ENCODE data around the gene MRPS17. TPM values are rescaled to one million over a fixed set of nuclear protein-coding genes. Genes with fewer than 3 reads are reported as not detected.

Gene MRPS17
- total RNA-seq (2022; extraction: Qiagen RNA extraction; ENCODE audit: low read depth): 23.6 to 32.1 TPM (median 27.6 TPM) in 5 replicates

DNA sequence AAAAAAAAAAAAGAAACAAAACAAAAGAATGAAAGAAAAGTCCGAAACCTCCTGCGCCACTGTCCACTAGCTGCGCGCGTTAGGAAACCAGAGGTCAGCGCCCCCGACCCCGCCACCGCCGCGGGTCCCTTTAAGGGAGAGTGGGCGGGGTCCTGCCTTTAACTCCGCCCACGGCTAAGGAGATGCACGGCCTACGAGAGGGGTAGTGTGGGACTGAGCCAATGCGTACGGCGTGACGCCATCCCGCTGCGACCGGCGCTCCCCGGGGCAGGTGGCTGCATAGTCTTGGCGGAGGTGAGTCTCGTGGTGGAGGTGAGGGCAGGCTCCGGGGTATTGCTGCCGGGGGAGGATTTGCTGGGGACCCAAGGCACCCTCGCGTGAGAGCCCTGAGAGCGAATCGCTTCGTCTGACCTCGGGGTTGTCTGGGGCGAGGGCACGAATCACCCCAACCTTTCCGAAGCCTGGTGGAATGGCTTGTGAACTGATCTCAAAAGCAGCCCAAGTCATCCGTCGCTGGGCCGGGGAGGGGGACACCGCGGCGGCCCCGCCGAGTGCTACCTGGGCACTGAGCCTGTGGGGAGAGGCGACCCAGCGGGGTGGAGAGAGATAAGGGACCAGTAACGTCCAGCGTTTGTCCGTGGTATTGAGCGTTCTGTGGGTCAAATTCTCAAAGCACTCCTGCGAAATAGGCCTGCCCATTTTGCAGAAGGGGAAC, at the start of gene MRPS17:
MRPS17 (plus strand) TSS at position 241 of the 715 bp plus-strand sequence. CDS start 1,319 bp downstream, outside the sequence.

DNA sequence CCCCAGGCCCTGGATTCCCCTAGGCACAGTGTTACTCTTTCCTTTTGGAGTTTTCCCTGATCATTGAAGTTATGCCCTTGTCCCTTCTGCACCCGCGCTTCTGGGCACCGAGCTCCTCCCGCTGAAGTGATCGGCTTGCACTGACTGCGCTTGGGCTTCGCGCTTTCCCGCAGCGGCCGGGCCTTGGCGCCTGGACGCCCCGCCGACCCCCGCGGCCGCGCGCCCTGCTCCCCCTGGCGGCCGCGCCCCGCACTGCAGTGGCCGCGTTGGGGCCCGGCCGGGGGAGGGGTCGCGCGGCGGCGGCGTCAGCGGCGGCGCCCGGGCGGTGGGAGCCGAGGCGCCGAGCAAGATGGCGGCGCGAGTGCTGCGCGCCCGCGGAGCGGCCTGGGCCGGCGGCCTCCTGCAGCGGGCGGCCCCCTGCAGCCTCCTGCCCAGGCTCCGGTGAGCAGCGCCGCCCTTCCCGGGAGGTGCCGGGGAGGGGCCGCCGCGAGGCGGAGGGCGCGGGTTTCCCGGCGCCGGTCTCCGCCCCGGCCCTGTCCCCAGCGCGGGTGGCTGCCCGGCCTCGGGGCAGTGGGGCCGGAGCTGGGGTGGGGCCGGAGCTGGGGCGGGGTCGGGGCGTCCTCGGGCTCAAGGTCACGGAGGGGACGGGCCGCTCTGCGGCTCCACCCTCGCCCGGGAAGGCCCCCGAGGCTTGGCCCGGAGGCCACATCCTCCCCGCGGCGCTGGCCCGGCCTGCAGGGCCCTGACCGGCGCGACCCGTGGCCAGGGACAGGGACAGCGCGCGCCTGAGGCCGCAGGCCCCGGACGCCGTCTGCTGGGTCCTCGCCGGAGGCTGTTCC, 12.8 kb downstream of the MRPS17 start, which contains the start of gene NIPSNAP2:
NIPSNAP2 (plus strand) TSS at position 325 of the 839 bp plus-strand sequence; CDS start at position 350, 25 bp downstream.

Other genes with a start within 250 kb of the MRPS17 start
- gene SEPTIN14, start 89.1 kb upstream of the MRPS17 start, total RNA-seq (2022; extraction: Qiagen RNA extraction; ENCODE audit: low read depth): not detected in 5 replicates
- 0.35 to 1.2 TPM (median 0.70 TPM) in 5 replicates for gene ZNF713, start 64.4 kb upstream of the MRPS17 start, total RNA-seq (2022; extraction: Qiagen RNA extraction; ENCODE audit: low read depth)
- gene NIPSNAP2, start 12.7 kb downstream of the MRPS17 start, total RNA-seq (2022; extraction: Qiagen RNA extraction; ENCODE audit: low read depth): 42.6 to 57.4 TPM (median 47.9 TPM) in 5 replicates
- gene PSPH, start 99.6 kb downstream of the MRPS17 start, total RNA-seq (2022; extraction: Qiagen RNA extraction; ENCODE audit: low read depth): 26.1 to 33.1 TPM (median 28.6 TPM) in 5 replicates
- 281 to 310 TPM (median 294 TPM) in 5 replicates for gene CCT6A, start 99.9 kb downstream of the MRPS17 start, total RNA-seq (2022; extraction: Qiagen RNA extraction; ENCODE audit: low read depth)
- 107 to 120 TPM (median 114 TPM) in 5 replicates for gene SUMF2, start 112.4 kb downstream of the MRPS17 start, total RNA-seq (2022; extraction: Qiagen RNA extraction; ENCODE audit: low read depth)
- gene PHKG1, start 141.1 kb downstream of the MRPS17 start, total RNA-seq (2022; extraction: Qiagen RNA extraction; ENCODE audit: low read depth): 0.39 to 1.2 TPM (median 0.41 TPM) in 5 replicates
- 555 to 740 TPM (median 676 TPM) in 5 replicates for gene CHCHD2, start 154.6 kb downstream of the MRPS17 start, total RNA-seq (2022; extraction: Qiagen RNA extraction; ENCODE audit: low read depth)
- gene NUPR2, start 164.5 kb downstream of the MRPS17 start, total RNA-seq (2022; extraction: Qiagen RNA extraction; ENCODE audit: low read depth): not detected in 5 replicates